GM21381 (cell line): ENCODE results near the gene RABGGTA.

Experiments used
- ATAC-seq: cut with Tn5 transposase; IDR thresholded peaks from one replicate; pipeline ENCODE4 v1.9.1; 2021; ENCODE audit warnings: mild to moderate bottlenecking, moderate library complexity; ENCODE audit not compliant: unreplicated experiment

Gene RABGGTA

GRCh38 chr14:24279301-24280186 lies 8.1 kb upstream of the RABGGTA start:
- ATAC-seq: no peak

DNA sequence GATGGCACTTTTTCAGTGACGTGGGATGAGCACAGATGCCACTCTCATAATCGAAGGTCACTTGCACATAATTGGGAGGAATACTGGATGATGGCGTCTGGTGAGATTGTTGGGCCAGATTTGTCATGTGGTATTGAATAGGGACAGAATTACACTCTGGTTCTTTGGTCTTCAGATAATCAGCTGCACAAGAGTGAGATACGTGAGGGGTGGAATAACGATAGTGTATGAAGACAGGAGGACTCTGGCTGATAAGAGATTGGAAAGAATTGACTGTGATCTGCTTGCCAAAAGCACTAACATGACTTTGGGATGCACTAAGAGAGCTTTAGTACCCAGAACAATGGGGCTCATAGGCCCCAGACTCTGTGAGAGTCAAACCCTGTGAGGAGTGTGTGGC lies 7.0 kb upstream of the RABGGTA start:
- no peak for ATAC-seq

DNA sequence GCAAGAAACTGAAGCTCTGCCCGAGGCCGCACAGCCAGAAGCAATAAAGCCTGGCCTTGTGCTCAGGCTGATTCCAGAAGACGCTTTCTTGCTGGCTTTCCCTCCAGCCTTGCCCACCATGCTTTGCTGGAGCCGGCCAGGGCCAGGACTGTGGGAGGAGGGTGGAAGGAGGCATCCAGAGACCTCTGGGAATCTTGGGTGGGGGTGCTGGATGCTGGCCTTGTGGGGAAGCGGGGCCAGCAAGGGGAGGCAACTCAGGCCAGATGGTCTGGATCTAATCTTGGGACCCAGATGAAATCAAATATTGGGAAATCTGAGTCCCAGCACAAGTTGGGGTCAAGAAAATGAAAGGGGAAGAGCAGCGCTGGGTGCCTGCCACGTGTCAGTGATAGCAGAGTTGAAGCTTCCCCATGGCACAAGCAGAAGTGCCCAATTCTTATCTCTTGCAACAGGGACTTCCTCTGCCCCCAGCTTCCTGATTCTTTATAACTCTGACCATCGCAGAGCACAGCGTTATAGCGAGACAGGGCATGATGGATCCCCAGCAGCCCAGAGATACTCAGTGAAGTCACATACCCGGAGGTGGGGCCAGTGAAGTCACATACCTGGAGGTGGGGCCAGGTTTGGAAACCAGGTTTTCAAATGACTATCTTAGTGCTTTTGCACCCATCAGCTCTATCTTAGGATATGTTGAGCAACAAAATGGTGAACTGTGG lies 6.4 kb upstream of the RABGGTA start:
- no peak for ATAC-seq

DNA sequence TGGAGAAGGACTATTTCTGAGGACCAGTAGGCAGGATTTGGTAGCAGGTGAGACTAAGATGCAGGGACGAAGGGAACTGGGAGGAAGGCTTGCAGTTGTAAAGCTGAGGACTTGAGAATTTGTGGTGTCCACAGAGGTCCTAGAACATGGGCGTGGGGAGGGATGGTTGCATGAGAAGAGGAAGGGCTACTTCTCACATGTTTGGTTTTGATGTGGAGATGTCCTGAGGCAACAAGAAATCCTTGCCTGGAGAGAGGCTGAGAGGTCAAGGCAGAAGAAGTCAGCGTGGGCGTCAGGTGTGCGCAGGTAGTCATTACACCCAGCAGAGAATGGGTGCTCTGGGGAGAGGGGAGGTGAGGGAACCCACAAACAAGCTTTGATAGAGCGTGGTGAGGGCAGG lies 5.7 kb upstream of the RABGGTA start:
- ATAC-seq: no peak

DNA sequence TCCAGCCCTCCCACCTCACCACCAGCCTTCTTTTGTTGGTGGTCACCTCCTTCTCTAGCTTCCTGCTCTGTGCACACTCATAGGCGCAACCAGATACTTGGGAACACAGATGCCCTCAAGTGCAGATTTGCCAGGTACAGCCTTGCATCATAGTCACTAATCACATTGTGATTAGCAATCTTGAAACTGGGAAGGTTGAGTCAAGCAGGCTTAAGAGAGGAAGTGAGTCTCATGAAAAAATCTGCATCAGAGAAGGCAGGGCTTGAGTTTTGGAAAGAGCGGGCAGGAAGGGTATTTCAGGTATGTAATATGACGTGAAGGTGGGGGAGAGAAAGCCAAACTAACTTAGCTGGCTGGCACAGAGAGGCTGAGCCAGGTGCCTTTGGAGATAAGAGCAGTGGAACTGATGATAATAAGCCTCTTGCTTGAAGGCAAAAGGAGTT lies 2.7 kb upstream of the RABGGTA start:
- peak; percentile 34 for ATAC-seq

DNA sequence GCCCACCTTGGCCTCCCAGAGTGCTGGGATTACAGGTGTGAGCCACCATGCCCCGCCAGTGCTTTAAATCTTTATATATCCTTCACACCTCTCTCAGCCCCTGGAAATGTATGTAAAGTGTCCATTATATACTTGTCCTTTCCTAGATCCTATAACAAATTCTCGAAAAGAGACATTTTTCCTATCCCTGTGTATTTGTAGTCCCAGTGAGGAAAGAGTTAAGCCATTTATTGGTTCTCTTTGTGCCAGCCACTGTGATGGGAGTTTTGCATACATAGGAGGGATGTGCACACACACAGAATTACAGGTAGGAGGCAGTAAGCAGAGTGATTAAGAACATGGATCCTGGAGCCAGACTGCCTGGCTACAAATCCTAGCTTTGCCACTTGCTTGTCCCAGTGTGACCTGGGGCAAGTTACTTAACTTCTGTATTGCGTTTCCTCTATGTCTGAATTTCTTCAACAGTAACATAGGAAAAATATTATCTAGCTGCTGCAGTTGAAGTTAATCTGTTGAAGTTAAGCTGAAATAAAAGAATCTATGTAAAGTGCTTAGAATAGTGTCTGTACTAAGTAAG lies 2.1 kb upstream of the RABGGTA start:
- no peak for ATAC-seq

GRCh38 chr14:24272467-24272866 lies 1.1 kb upstream of the RABGGTA start:
- no peak for ATAC-seq

DNA sequence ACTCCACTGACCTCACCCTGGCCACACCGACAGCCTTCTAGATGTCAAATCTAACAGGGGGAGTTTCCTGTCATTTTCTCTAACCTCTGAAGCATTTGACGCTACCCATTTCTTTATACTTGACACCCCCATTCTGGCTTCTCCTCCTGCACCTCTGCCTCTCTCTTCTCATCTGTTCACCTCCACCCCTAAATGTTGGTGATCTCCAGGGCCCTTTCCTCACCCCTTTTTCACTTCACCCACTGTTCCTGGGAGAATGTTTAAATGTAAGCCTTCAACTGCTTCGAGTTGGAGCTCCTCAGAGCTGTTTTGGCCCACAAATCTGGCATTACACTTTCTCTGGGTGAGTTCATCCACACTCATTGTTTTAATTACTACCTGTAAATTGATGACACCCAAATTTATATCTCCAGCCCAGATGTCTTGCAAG lies 452 bp upstream of the RABGGTA start:
- no peak for ATAC-seq

- ATAC-seq: no peak
These were observed 762 bp downstream of the RABGGTA start for GRCh38 chr14:24270537-24271133.

DNA sequence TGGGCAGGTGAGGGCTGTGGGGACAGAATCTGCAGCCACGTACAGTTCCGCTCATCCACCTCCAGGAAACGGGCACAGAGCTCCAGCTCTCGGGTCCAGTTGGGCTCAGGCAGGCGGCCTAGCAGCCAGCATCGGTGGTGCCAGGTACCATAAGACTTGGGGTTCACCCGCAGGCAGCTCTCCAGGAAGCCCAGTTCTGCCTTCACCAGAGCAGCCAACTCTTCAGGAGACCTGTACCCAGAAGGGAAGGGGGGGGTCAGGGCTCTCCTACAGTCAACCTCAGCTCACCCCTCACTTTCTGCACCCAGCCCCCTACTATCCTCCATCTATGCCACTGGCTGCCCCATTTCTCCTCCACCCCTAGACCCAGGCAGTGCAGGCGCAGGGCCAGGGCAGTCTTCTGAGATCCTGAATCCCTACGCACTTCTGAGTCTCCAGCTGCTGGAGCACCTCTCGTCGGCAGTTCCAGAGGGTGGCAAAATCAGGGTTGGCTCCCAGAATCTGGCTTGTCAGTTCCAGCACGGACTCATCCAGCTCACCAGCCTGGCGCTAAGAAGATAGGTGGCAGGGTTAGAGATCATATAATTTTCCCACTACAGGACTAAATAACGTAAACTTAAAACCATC lies 1.4 kb downstream of the RABGGTA start:
- no peak for ATAC-seq

GRCh38 chr14:24269368-24269767 lies 2.0 kb downstream of the RABGGTA start:
- ATAC-seq: no peak

DNA sequence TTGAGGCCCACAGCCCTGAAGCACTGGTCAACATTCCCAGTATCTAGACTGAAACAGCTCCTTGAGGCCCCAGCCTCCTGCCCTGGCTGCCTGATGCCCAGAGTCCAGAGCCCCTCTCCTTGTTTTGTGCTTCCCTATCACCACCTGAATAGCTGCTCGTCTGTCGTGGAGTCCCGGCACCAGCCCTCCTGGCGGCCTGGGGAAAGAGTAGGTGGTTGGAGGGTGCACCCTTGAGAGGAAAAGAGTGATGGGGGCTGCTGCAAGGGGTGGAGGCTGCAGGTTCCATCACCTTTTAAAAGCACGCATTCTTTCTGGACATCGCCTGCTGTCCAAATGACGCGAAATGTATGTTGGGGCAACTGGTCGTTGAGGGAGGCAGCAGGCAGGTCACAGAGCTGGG lies 3.2 kb downstream of the RABGGTA start:
- no peak for ATAC-seq

DNA sequence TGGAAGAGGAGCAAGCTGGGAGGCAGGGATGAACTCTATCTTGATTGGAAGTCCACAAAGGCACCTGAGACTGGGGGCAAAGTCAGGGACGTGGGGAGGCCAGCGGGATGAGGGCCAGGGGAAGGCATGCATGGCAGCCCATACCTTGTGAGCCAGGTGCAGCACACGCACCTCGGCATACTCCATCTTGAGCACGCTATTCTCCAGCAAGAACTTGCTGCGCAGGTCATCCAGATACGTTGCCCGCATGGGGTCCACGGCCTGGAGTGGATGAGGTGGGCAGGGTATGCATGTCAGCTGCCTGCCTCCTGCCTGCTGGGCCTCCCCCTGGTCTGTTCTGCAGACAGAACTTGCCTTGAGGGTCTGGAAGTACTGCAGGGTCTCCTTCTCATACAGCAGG lies 3.9 kb downstream of the RABGGTA start:
- ATAC-seq: no peak

GRCh38 chr14:24266344-24267244 lies 4.8 kb downstream of the RABGGTA start:
- ATAC-seq: no peak

DNA sequence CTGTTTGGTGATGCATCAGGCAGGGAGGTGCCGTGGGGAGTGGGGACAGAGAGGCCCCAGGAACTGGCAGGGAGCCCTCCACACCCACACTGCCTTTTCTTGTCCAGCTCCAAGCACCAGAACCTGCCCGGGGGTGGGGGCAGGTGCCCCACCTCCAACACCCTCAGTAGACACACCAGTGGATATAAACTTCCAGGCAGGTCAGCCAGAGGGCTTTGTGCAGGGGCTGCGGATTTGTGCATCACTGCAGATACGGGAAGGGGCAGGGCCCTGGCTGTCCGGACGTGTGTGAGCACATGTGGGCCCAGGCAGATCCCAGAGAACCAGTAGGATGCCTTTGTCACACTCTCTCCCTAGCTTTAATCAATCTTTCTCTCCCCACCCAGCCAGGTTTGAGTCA lies 7.1 kb downstream of the RABGGTA start:
- ATAC-seq: no peak

DNA sequence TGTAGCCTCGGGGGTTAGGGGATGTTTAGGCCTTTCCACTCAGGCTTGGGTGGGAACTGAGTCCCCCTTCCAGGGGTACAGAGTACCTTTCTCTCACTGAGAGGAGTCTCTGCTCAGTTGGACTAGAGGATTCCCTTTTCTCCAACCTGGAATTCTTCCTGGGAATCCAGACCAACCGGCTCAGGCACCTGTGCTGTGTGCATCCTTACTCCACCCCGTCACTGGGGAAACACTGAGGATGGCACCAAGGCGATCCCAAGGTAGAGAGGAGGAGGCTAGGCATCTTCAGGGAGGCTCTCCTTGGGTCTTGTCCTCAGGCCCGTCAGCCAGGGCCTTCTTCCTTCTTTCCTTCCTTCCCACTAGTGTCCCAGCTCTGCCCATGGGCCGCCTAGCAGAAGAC lies 7.5 kb downstream of the RABGGTA start:
- ATAC-seq: no peak

GRCh38 chr14:24262821-24263733 lies 8.3 kb downstream of the RABGGTA start, which contains the start of gene TGM1:
TSS of gene TGM1 (minus strand) at chr14:24263177. CDS start at chr14:24262352, 825 bp downstream.
- ATAC-seq: no peak

DNA sequence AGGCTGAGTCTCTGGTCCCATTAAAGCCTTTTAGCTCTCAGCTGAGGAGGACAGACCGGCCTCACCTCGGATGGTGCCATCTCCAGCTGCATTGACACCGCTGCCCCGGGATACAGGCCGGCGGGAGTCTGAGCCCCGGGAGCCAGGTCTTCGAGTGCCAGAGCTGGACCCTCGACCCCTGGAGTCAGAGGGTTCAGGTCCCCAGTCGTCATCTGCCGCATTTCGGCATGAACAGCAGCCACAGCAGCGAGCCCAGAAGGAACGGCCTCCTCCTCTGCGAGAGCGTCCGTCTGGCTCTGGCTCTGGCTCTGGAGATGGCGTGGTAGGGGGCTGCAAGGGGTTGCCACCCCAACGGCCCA lies 9.4 kb downstream of the RABGGTA start:
- ATAC-seq: no peak
